Lower leg skin (tissue), 4 donors: ENCODE measurements around the gene COA8. TPM values are rescaled to one million over a fixed set of nuclear protein-coding genes. Genes with fewer than 3 reads are reported as not detected.
A peak's percentile ranks its signal among the peaks of the same experiment; 100 is the strongest.
"Not testable (repeated sequence)": the region's sequence is repeated elsewhere in the genome, so short reads cannot be mapped to it uniquely, and the experiment has no call there.

Source experiments
- DNase-seq, 2 donors: peaks; one replicate each; pipeline ENCODE4 v3.0.0-alpha.2; 2019; ENCODE audit warnings: low spot score in 2 of 2
- H3K4me3 ChIP-seq: fragments of 200-600 bp; sonication (generic); 2 replicates; pipeline ENCODE4 v1.5.1; 2017; ENCODE audit warnings: mild to moderate bottlenecking, low read depth; ENCODE audit not compliant: poor library complexity, severe bottlenecking
- POLR2A ChIP-seq, 2 donors: fragments of 450-650 bp; IDR thresholded peaks; one replicate each; pipeline ENCODE4 v1.6.1; 2016 to 2017; ENCODE audit warnings: antibody characterized with exemption in 2 of 2, mild to moderate bottlenecking in 1 of 2, moderate library complexity in 1 of 2
- WGBS, 2 donors: methylation state at CpG; one replicate each; pipeline ENCODE4 v1.1.5; 2018; 5-methylcytosine and 5-hydroxymethylcytosine counted together
- intact Hi-C: fragments of 100-400 bp; cut with DNase I; formaldehyde crosslinking; loops from one replicate; pipeline ENCODE4 v1.15.0; 2023; ENCODE audit warnings: low total_unique reads
- total RNA-seq, 4 donors: library from RNA; depleted of rRNA; stranded (reverse); fragments of >200 nt; gene quantifications; one replicate each; pipeline ENCODE4 v1.1.0, GENCODE V29; 2016
- TF ChIP-seq, protein P1 (sequence below), 3 donors: fragments of 450-650 bp; IDR thresholded peaks; one replicate each; pipeline ENCODE4 v1.5.1; 2016; ENCODE audit warnings: antibody characterized with exemption in 3 of 3, mild to moderate bottlenecking in 3 of 3, moderate library complexity in 2 of 3

COA8 gene
- total RNA-seq, 4 donors from 2014 or later = 21.0 to 32.9 (median 30.0) TPM

DNA sequence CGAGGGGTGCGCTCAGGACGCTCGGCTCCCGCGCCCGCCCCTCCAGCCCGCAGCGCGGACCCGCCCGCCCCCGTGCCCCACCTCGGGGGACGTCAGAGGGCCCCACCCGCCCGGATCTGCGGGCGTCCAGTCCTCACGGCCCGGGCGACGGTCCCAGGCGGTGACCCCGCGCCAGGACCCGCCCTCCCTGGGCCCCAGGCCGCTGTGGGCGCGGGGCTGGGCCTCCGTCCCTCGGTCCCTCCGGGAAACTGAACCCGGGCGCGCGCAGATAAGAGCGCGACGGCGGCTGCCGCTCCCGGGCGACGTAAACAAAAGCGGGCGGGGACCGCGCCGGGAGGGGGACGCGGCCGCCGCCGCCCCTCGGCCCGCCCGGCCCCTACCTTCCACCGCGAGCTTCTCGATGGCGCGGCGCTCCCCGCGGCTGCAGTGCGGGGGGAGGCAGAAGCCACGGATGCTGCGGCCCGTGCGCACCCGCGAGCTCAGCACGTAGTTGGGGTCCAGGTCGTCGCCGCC lies 41.3 kb upstream of the COA8 start:
- H3K4me3 ChIP-seq = peak overlapping the region; percentile 30
- intact Hi-C loops = no loop called here
- no peak for DNase-seq
- TF ChIP-seq, protein P1, sequence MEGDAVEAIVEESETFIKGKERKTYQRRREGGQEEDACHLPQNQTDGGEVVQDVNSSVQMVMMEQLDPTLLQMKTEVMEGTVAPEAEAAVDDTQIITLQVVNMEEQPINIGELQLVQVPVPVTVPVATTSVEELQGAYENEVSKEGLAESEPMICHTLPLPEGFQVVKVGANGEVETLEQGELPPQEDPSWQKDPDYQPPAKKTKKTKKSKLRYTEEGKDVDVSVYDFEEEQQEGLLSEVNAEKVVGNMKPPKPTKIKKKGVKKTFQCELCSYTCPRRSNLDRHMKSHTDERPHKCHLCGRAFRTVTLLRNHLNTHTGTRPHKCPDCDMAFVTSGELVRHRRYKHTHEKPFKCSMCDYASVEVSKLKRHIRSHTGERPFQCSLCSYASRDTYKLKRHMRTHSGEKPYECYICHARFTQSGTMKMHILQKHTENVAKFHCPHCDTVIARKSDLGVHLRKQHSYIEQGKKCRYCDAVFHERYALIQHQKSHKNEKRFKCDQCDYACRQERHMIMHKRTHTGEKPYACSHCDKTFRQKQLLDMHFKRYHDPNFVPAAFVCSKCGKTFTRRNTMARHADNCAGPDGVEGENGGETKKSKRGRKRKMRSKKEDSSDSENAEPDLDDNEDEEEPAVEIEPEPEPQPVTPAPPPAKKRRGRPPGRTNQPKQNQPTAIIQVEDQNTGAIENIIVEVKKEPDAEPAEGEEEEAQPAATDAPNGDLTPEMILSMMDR (IDR thresholded peaks at IDR 0.05) = no peak
- TF ChIP-seq POLR2A (IDR thresholded peaks at IDR 0.05) = no peak
- 0 to 2% methylated on average over 5 to 14 of the region's 77 CpGs for WGBS, 2 donors

DNA sequence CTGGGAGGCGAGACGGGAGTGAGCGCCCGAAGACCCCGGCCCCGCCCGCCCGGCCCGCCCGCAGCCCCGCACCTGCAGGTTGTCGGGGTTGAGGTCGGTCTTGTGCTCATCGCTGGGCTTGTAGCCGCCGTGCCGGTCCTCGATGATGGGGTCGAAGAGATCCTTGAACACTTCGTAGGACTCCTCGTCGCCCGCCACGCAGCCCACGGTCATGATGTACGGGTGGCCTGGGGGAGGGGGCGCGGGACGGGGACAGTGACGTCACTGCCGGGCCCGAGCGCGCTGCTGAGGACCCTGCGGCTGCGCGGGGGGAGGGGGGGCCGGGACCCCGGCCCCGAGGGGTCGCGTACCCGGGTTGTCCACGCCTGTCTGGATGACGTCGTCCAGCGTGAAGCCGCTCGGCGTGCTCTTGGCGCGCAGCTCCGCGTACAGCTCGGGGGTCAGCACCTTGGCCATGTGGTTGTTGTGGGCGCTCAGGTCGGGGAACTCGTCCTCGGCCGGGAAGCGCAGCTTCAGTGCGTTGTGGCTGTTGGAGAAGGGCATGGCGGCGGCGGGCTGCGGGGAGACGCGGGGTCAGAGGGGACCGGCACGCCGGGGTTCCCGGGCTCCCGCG lies 40.7 kb upstream of the COA8 start:
- peak in 1 of 2 donors; percentile 90 for DNase-seq
- TF ChIP-seq, protein P1 (IDR thresholded peaks at IDR 0.05) = no peak
- no peak for TF ChIP-seq POLR2A (IDR thresholded peaks at IDR 0.05)
- WGBS, 2 donors = 1% methylated on average over 28 of the region's 74 CpGs; no CpG with 5 or more reads in 1 of the 2 donors
- intact Hi-C loops = no loop called here
- peak overlapping the region; percentile 30 for H3K4me3 ChIP-seq

DNA sequence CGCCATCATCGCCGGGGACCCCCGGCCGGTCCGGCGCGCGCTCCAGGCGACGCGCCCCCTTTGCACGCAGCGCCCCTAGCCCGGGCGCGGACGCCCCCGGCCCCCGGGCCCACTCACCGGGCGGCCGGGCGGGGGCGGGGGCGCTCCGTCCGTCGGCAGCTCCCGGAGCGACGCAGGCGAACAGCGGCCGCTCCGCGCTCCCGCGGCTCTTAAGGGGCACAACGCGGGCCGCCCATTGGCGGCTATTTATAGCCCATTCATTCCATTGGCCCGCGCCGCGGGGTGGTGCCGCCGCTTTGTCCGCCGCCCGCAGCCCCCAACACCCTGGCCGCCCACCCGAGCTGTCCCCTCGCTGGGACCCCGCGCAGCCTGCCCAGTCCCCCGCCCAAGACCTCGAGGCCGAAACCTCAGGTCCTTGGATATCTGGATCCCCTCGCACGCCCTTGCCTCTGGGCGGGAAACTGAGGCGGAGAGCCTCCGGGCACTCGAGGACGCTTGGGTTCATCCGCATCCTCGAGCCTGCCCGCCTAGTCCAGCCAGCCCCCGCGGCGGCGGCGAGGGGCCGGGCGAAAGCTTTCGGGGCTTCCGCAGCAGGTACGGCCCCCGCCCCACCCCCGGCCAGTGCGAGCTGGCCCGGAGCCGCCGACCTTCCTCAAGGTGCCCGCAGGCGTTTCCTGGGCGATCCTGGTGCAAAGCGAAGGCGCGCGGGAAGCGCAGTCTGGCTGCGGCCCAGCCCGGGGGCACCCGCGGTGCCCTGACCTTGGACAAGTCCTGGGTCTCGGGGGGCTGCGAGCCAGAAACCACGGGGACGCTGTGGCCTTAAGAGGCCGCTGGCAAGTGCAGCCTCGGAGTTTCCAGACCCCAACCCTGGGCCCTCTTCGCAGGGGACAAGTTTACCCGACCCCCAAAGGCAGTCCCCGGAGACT lies 39.8 kb upstream of the COA8 start, which contains the start of gene CKB:
Gene CKB (minus strand): TSS at position 182 of the 926 bp plus-strand sequence. CDS start 337 bp downstream, outside the sequence.
- TF ChIP-seq, protein P1 (IDR thresholded peaks at IDR 0.05) = no peak
- no peak for TF ChIP-seq POLR2A (IDR thresholded peaks at IDR 0.05)
- 4 to 11% methylated on average over 35 to 82 of the region's 107 CpGs for WGBS, 2 donors
- intact Hi-C loops = no loop called here
- peak in 1 of 2 donors; percentile 92 for DNase-seq
- peak within 1 kb of the TSS; percentile 30 for H3K4me3 ChIP-seq

DNA sequence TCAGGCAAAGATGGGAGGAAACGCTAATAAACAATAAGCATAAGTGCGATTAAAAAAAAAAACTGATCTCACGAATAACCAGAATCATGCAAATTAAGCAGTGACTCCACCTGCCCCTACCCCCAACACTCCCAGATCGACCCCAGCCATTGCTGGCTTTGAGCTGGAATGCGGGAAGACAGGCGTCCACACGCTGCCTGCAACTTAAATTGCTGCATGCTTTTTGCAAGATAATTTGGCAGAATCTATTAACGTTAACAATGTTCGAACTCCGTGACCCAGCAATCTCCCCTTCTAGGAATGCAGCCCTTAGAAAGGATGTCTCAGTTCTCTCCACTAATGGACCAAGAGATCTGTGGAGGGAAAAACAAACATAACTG lies 39.2 kb upstream of the COA8 start:
- WGBS, 2 donors = 52% methylated on average over 10 of the region's 10 CpGs
- no peak overlapping the region for H3K4me3 ChIP-seq
- intact Hi-C loops = no loop called here
- TF ChIP-seq, protein P1 (IDR thresholded peaks at IDR 0.05) = no peak
- TF ChIP-seq POLR2A (IDR thresholded peaks at IDR 0.05) = no peak
- DNase-seq = no peak

DNA sequence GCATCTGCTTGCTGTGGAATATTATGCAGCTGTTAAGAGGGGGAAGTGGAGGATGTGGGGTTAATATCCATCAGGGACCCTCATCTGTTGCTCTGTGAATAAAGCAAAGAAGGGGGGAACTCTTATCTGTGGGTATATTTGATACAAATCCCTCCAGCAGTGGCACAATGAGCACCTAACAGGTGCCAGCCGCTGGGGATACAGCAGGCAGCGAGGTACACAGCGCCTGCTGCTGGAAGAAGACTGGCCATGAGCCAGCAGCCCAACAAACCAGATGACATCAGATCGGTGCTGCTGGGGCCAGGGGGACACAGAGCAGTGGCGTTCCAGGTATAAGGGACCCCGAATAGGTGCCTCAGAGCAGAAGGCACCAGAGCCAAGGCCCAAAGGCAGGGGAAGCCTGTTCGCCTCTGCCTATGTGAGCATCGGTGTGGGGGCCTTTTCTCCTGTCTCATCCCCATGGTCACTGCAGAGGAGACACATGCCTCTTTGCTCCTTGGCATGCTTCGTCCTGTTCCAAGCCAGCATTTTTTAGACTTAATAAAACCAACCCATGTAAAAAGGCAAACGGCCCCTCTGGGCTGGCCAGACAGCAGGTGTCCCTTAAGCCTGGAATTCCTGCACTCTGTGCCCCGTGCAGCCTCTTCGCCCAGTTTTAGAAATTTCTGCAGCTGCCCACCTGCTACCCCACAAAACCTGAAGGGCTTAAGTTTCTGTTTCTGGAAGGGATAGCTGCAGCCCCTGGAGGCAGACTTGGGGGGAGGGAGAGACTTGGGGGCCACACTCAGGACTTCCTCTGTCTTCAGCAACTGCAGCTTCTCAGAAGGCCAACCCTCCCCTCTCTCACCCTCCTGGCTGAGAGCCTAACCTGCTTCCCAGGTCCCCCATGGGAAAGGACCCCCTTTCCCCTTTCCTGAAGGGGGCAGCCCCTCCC lies 38.5 kb upstream of the COA8 start:
- DNase-seq = no peak

DNA sequence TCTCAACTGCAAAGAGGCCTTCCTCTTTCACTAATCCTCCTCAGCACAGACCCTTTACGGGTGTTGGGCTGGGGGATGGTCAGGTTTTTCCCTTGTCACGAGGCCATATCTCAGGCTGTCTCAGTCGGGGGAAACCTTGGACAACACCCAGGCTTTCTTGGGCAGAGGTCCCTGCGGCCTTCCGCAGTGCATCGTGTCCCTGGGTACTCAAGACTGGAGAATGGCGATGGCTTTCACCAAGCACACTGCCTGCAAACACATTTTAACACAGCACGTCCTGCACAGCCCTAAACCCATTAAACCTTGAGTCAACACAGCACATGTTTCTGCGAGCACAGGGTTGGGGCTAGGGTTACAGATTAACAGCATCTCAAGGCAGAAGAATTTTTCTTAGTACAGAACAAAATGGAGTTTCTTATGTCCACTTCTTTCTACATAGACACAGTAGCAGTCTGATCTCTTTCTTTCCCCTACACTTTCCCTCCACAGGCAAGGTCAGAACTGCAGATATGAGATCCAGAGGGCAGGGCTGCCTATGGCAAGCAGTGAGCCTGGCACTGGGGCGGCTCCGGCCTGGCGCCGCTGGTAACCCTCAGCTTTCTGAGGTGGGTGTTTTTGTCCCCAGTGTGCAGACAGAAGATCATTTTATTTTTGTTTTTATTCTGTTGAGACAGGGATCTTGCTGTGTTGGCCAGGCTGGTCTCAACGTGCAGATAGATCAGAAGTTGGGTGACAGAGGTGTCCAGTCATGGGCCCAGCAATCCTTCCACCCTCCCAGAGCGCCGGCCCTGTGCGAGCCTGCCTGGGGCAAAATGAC lies 37.1 kb upstream of the COA8 start:
- intact Hi-C loops, H3K4me3 ChIP-seq, DNase-seq: not testable (repeated sequence)
- WGBS, 2 donors = 75 to 76% methylated on average over 17 of the region's 17 CpGs

More for the DNA sequence above, 38.5 kb upstream of the COA8 start:
- H3K4me3 ChIP-seq = no peak overlapping the region
- no peak for TF ChIP-seq POLR2A (IDR thresholded peaks at IDR 0.05)
- TF ChIP-seq, protein P1 (IDR thresholded peaks at IDR 0.05) = no peak
- WGBS, 2 donors = 74 to 79% methylated on average over 12 of the region's 12 CpGs
- intact Hi-C loops = no loop called here
